OCI-LY1 (cell line): ENCODE data around the gene COBL.

Source experiments
- H2AFZ ChIP-seq: fragments of 200-600 bp; sonication (generic), shearing (Covaris generic); 2 replicates; pipeline ENCODE4 v1.6.0; 2014; ENCODE audit warnings: antibody characterized with exemption, mild to moderate bottlenecking, low read length
- H3F3A ChIP-seq: fragments of 200-600 bp; sonication (generic), shearing (Covaris generic); 2 replicates; pipeline ENCODE4 v1.6.0; 2014; ENCODE audit warnings: mild to moderate bottlenecking, antibody characterized with exemption, low read length, moderate library complexity; ENCODE audit not compliant: insufficient read depth
- H3K27ac ChIP-seq: fragments of 200-600 bp; sonication (generic); 2 replicates; pipeline ENCODE4 v1.5.1; 2014; ENCODE audit warnings: low read length, mixed run types, mild to moderate bottlenecking, low read depth; ENCODE audit not compliant: poor library complexity, severe bottlenecking
- H3K27me3 ChIP-seq: fragments of 200-600 bp; sonication (generic); 2 replicates; pipeline ENCODE4 v1.6.0; 2014; ENCODE audit warnings: antibody characterized with exemption, mild to moderate bottlenecking, low read length, moderate library complexity; ENCODE audit not compliant: insufficient read depth
- H3K36me3 ChIP-seq: fragments of 200-600 bp; sonication (generic); 2 replicates; pipeline ENCODE4 v1.6.1; 2014; ENCODE audit warnings: mild to moderate bottlenecking, antibody characterized with exemption, low read length, moderate library complexity, mixed read lengths; ENCODE audit not compliant: insufficient read depth
- H3K4me1 ChIP-seq: fragments of 200-600 bp; sonication (generic); 2 replicates; pipeline ENCODE4 v1.5.1; 2014; ENCODE audit warnings: mild to moderate bottlenecking, low read length, moderate library complexity; ENCODE audit not compliant: insufficient read depth, severe bottlenecking
- H3K4me2 ChIP-seq: fragments of 200-600 bp; sonication (generic), shearing (Covaris generic); 2 replicates; pipeline ENCODE4 v1.6.1; 2014; ENCODE audit warnings: low read length
- H3K4me3 ChIP-seq: fragments of 200-600 bp; sonication (generic); 2 replicates; pipeline ENCODE4 v1.5.1; 2014; ENCODE audit warnings: low read length, low read depth, mild to moderate bottlenecking, mixed read lengths; ENCODE audit not compliant: poor library complexity, severe bottlenecking
- H3K79me2 ChIP-seq: fragments of 200-600 bp; shearing (Covaris generic); 2 replicates; pipeline ENCODE4 v1.6.1; 2016; ENCODE audit warnings: mixed run types, low read length, mixed read lengths; ENCODE audit not compliant: insufficient read depth
- H3K9ac ChIP-seq: fragments of 200-600 bp; sonication (generic), shearing (Covaris generic); 2 replicates; pipeline ENCODE4 v1.6.1; 2014; ENCODE audit warnings: mild to moderate bottlenecking, low read length, mixed read lengths
- H3K9me2 ChIP-seq: fragments of 200-600 bp; sonication (generic), shearing (Covaris generic); 2 replicates; pipeline ENCODE4 v1.6.1; 2014; ENCODE audit warnings: low read depth, mild to moderate bottlenecking, low read length, mixed read lengths
- H3K9me3 ChIP-seq: fragments of 200-600 bp; shearing (Covaris generic); 2 replicates; pipeline ENCODE4 v1.6.1; 2014; ENCODE audit warnings: low read length, mixed read lengths
- H4K20me1 ChIP-seq: fragments of 200-600 bp; sonication (generic), shearing (Covaris generic); 2 replicates; pipeline ENCODE4 v1.6.0; 2016; ENCODE audit warnings: mild to moderate bottlenecking, low read length; ENCODE audit not compliant: insufficient read depth
- EZH2 ChIP-seq: fragments of 200-600 bp; sonication (generic), shearing (Covaris generic); IDR thresholded peaks from 2 replicates; pipeline ENCODE4 v1.8.0; 2017; ENCODE audit warnings: borderline replicate concordance, mixed run types, mild to moderate bottlenecking, antibody characterized with exemption, low read length, moderate library complexity, mixed read lengths
- TF ChIP-seq, protein P1 (sequence below): fragments of 200-600 bp; sonication (generic), shearing (Covaris generic); IDR thresholded peaks from 2 replicates; pipeline ENCODE4 v1.5.1; 2017; ENCODE audit warnings: mild to moderate bottlenecking, antibody characterized with exemption, low read length, moderate library complexity, mixed read lengths

COBL gene

DNA sequence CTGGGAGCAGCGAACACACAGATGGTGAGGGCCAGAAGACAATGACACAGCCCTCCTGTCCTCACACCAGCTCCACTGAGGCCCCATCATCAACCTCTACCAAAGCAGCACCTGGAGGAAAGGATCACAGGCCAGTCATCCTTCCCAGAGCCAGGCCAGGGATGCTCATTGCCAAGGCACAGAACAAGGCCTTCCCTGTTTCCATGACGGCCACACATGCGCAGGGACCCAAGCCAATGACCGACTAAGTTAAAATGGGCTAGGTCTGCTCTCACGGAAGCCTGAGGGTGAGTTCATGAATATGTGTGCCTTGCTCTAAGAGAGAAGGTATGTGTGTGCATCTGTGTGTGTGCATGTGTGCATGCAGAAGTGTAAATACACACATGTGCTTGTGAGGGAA lies 39.6 kb downstream of the COBL start:
- H3K9ac ChIP-seq, result no peak overlapping the region
- TF ChIP-seq, protein P1, sequence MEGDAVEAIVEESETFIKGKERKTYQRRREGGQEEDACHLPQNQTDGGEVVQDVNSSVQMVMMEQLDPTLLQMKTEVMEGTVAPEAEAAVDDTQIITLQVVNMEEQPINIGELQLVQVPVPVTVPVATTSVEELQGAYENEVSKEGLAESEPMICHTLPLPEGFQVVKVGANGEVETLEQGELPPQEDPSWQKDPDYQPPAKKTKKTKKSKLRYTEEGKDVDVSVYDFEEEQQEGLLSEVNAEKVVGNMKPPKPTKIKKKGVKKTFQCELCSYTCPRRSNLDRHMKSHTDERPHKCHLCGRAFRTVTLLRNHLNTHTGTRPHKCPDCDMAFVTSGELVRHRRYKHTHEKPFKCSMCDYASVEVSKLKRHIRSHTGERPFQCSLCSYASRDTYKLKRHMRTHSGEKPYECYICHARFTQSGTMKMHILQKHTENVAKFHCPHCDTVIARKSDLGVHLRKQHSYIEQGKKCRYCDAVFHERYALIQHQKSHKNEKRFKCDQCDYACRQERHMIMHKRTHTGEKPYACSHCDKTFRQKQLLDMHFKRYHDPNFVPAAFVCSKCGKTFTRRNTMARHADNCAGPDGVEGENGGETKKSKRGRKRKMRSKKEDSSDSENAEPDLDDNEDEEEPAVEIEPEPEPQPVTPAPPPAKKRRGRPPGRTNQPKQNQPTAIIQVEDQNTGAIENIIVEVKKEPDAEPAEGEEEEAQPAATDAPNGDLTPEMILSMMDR, result no peak
- TF ChIP-seq EZH2, result no peak
- no peak overlapping the region for H3K27ac ChIP-seq
- H3K9me2 ChIP-seq, result no peaks in the 10 kb centered on the region
- H3K36me3 ChIP-seq, result no peaks in the 10 kb centered on the region
- H4K20me1 ChIP-seq, result no peaks in the 10 kb centered on the region
- H3K27me3 ChIP-seq, result no peaks in the 10 kb centered on the region; the same call in 1 of the 2 replicates
- no peaks in the 10 kb centered on the region for H3K79me2 ChIP-seq
- no peak overlapping the region for H3K4me2 ChIP-seq
- H3K9me3 ChIP-seq, result no peaks in the 10 kb centered on the region
- no peaks in the 10 kb centered on the region for H3K4me1 ChIP-seq
- H3K4me3 ChIP-seq, result no peak overlapping the region
- no peak overlapping the region for H2AFZ ChIP-seq
- H3F3A ChIP-seq, result no peaks in the 10 kb centered on the region

DNA sequence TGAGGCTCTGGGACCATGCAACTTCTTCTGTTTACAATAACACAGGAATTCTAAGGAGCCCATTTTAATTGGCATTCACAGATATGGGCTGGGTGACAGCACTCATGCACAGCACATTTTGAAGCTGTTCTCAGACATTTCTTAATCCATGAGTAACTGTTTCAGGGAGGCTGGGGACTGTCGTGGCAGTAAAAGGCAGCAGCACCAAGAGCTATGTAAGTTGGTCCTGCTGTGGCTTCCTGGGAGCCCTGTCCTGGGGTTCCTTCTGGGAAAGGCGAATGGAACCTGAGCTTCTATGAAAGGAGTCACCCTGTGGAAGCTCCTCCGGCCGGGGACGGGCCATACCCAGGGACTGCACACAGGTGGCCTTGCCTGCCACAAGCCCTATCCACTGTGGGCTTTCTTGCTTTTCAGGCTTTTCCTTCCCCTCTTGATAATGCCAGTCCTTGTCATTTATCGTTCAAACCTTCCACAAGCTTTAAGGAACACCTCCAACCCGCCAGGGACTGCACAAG lies 40.5 kb downstream of the COBL start:
- no peaks in the 10 kb centered on the region for H3F3A ChIP-seq
- no peak for TF ChIP-seq EZH2
- TF ChIP-seq, protein P1, result no peak
- no peaks in the 10 kb centered on the region; the same call in 1 of the 2 replicates for H3K27me3 ChIP-seq
- no peaks in the 10 kb centered on the region for H4K20me1 ChIP-seq
- no peaks in the 10 kb centered on the region for H3K79me2 ChIP-seq
- no peaks in the 10 kb centered on the region for H3K36me3 ChIP-seq
- H3K9me2 ChIP-seq, result no peaks in the 10 kb centered on the region
- no peak overlapping the region for H3K4me3 ChIP-seq
- no peak overlapping the region for H3K9ac ChIP-seq
- H2AFZ ChIP-seq, result no peak overlapping the region
- H3K4me1 ChIP-seq, result no peaks in the 10 kb centered on the region
- no peak overlapping the region for H3K4me2 ChIP-seq
- H3K9me3 ChIP-seq, result no peaks in the 10 kb centered on the region
- H3K27ac ChIP-seq, result no peak overlapping the region

DNA sequence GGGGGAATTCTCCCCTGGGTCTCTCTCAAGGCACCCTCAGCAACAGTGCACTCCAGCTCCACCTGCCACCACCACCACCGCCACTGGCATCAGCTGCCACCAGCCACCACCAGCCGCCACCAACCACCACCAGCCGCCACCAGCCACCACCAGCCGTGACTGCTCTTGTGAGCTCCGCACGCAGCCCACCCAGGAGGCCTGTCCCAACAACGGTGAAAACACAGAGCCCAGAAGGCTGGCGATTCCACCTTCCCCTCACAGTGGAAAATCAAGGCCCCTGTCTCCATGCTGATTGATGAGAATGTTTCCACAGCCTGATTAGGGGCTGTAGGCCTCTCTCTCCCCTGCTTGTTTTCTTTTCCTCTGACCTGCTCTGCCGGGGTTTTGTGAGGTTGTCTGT lies 41.1 kb downstream of the COBL start:
- TF ChIP-seq, protein P1, result no peak
- no peak for TF ChIP-seq EZH2

More for the DNA sequence above, 41.1 kb downstream of the COBL start:
- Histone ChIP-seq H3K36me3 (no peaks in the 10 kb centered on the region), H3K9me3 (no peaks in the 10 kb centered on the region), H3K4me3 (no peak overlapping the region), H3K9ac (no peak overlapping the region), H3K9me2 (no peaks in the 10 kb centered on the region), H3F3A (no peaks in the 10 kb centered on the region), H3K79me2 (no peaks in the 10 kb centered on the region), H3K4me1 (no peaks in the 10 kb centered on the region), H3K4me2 (no peak overlapping the region), H3K27me3 (no peaks in the 10 kb centered on the region; the same call in 1 of the 2 replicates), H3K27ac (no peak overlapping the region), H2AFZ (no peak overlapping the region), H4K20me1 (no peaks in the 10 kb centered on the region)
